ENCODE results near the gene UBE4B. TPM values are rescaled to one million over a fixed set of nuclear protein-coding genes. Genes with fewer than 3 reads are reported as not detected.
A peak's percentile ranks its signal among the peaks of the same experiment; 100 is the strongest.

The UBE4B gene
- total and polyA plus RNA-seq, 9 of the 15 experiments (the other 6 are each of a cell fraction or from before 2014, with no cell fraction given) = 11.7 to 73.7 (median 40.1) TPM

DNA sequence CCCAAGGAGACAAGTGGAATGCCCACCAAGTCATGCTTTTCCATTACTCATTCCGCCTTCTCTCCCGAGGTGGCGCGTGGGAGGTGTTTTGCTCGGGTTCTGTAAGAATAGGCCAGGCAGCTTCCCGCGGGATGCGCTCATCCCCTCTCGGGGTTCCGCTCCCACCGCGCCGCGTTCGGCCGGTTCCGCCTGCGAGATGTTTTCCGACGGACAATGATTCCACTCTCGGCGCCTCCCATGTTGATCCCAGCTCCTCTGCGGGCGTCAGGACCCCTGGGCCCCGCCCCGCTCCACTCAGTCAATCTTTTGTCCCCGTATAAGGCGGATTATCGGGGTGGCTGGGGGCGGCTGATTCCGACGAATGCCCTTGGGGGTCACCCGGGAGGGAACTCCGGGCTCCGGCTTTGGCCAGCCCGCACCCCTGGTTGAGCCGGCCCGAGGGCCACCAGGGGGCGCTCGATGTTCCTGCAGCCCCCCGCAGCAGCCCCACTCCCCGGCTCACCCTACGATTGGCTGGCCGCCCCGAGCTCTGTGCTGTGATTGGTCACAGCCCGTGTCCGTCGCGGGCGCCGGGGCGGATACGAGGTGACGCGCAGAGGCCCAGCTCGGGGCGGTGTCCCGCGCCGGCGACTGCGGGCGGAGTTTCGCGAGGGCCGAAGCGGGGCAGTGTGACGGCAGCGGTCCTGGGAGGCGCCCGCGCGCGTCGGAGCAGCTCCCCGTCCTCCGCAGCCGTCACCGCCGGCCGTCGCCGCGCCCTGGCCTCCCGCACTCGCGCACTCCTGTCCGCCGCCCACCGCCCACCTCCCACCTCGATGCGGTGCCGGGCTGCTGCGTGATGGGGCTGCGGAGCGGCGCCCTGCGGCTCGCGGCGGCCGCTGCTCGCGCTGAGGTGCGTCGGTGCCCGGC, 177.4 kb downstream of the UBE4B start, which contains the start of gene KIF1B (continued):
- TF ChIP-seq, protein P1, sequence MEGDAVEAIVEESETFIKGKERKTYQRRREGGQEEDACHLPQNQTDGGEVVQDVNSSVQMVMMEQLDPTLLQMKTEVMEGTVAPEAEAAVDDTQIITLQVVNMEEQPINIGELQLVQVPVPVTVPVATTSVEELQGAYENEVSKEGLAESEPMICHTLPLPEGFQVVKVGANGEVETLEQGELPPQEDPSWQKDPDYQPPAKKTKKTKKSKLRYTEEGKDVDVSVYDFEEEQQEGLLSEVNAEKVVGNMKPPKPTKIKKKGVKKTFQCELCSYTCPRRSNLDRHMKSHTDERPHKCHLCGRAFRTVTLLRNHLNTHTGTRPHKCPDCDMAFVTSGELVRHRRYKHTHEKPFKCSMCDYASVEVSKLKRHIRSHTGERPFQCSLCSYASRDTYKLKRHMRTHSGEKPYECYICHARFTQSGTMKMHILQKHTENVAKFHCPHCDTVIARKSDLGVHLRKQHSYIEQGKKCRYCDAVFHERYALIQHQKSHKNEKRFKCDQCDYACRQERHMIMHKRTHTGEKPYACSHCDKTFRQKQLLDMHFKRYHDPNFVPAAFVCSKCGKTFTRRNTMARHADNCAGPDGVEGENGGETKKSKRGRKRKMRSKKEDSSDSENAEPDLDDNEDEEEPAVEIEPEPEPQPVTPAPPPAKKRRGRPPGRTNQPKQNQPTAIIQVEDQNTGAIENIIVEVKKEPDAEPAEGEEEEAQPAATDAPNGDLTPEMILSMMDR (IDR thresholded peaks at IDR 0.05 in 2 of 3, conservative IDR thresholded peaks at IDR 0.05 in 1 of 3; ENCODE audit: insufficient read depth in 2 of 3, low read depth in 1 of 3, low read length in 3 of 3) = peak; percentile 94 to 97 (median 96)
- TF ChIP-seq TOE1 (IDR thresholded peaks at IDR 0.05; ENCODE audit: borderline replicate concordance) (peak; percentile 70; the same call in 1 of the 2 replicates), TOE1 (CRISPR knock-in tag; IDR thresholded peaks at IDR 0.05; ENCODE audit: borderline replicate concordance, low read depth) (no peak), SRSF7 (optimal IDR thresholded peaks at IDR 0.05; ENCODE audit: low read depth, low read length) (no peak), ETV5 (CRISPR knock-in tag; IDR thresholded peaks at IDR 0.05; ENCODE audit: low read depth) (peak; percentile 70; the same call in 1 of the 2 replicates), SP2 (IDR thresholded peaks at IDR 0.05; ENCODE audit: extremely low read depth, low read depth, low read length, poor library complexity, severe bottlenecking) (peak; percentile 97), MAZ (CRISPR knock-in tag; conservative IDR thresholded peaks at IDR 0.05 in 1 of 2, IDR thresholded peaks at IDR 0.05 in 1 of 2) (peak; percentile 96), SREBF2 (CRISPR knock-in tag; IDR thresholded peaks at IDR 0.05) (no peak), EGR1 (conservative IDR thresholded peaks at IDR 0.05) (peak; percentile 57), WHSC1 (IDR thresholded peaks at IDR 0.05; ENCODE audit: low read length) (no peak), PTBP1 (IDR thresholded peaks at IDR 0.05; ENCODE audit: low read depth, low read length) (0 out of 2 replicates have a peak, but pooled peaks have one; percentile 14), SREBF1 (IDR thresholded peaks at IDR 0.05; ENCODE audit: borderline replicate concordance, low read depth, low read length) (no peak), POU5F1 (IDR thresholded peaks at IDR 0.05; ENCODE audit: borderline replicate concordance, low read depth, low read length, partially characterized antibody) (no peak), MAFK (IDR thresholded peaks at IDR 0.05; ENCODE audit: low read length) (no peak; the same call in 1 of the 2 replicates), FIP1L1 (IDR thresholded peaks at IDR 0.05; ENCODE audit: low read depth, low read length, poor library complexity, severe bottlenecking) (peak; percentile 93), ZNF121 (CRISPR knock-in tag; conservative IDR thresholded peaks at IDR 0.05) (no peak)
- TF ChIP-seq, protein P2, sequence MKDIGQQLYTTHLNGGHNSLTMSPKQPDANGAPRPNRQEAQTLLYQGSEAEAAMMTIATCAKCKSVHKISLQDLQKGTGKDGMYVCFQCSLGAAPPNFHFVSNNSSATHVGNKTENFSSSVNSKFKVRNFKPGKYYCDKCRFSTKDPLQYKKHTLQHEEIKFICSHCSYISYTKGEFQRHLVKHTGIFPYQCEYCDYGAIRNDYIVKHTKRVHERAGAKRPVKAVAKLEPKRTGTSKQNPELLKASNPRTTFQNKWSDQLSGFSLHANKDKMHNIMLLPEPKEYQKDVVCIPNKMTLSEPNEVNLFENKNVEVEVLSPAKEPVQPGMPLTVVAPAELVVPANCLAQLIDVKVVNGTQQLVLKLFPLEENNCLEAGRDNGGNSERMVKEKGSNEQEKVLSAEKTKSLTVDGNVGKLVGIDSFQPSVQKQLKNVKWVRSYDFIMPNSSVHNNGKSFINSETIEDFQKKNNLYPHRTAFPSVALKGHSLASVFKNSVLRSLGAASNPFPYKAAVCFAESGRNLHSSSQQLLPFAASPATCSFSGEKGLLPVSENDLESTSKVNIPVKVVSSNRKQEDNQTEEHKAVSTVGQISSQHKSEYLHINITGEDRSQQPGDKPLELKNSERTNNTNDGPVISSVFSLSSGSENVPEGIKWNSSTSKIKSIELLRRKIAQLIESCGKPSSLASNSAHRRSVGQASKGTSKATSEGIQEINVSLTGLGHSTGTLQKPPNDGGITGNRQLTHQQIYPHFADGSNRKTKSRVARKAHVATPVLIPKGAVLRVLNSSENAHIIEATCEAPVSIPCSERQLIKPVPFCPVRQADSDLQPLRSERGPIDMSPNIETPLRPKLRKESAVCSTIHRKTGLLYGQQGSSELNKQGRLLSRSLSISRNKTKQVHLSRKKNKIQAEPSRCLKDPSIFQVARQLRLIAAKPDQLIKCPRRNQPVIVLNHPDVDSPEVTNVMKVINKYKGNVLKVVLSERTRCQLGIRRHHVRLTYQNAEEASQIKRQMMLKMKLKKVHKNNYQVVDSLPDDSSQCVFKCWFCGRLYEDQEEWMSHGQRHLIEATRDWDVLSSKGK (CRISPR knock-in tag; IDR thresholded peaks at IDR 0.05) = no peak
- TF ChIP-seq, protein P3, sequence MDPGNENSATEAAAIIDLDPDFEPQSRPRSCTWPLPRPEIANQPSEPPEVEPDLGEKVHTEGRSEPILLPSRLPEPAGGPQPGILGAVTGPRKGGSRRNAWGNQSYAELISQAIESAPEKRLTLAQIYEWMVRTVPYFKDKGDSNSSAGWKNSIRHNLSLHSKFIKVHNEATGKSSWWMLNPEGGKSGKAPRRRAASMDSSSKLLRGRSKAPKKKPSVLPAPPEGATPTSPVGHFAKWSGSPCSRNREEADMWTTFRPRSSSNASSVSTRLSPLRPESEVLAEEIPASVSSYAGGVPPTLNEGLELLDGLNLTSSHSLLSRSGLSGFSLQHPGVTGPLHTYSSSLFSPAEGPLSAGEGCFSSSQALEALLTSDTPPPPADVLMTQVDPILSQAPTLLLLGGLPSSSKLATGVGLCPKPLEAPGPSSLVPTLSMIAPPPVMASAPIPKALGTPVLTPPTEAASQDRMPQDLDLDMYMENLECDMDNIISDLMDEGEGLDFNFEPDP (CRISPR knock-in tag; IDR thresholded peaks at IDR 0.05) = peak; percentile 31; the same call in 1 of the 2 replicates
- TF ChIP-seq, protein P4, sequence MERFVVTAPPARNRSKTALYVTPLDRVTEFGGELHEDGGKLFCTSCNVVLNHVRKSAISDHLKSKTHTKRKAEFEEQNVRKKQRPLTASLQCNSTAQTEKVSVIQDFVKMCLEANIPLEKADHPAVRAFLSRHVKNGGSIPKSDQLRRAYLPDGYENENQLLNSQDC (CRISPR knock-in tag; IDR thresholded peaks at IDR 0.05) = no peak

Measured in K562 (cell line).